ENCODE measurements around the gene EXOC6B. TPM values are rescaled to one million over a fixed set of nuclear protein-coding genes. Genes with fewer than 3 reads are reported as not detected.

EXOC6B gene
- total and polyA plus RNA-seq, 2 of the 8 experiments (the other 6 are each of a cell fraction or from before 2014, with no cell fraction given) = 13.5 to 33.0 TPM

DNA sequence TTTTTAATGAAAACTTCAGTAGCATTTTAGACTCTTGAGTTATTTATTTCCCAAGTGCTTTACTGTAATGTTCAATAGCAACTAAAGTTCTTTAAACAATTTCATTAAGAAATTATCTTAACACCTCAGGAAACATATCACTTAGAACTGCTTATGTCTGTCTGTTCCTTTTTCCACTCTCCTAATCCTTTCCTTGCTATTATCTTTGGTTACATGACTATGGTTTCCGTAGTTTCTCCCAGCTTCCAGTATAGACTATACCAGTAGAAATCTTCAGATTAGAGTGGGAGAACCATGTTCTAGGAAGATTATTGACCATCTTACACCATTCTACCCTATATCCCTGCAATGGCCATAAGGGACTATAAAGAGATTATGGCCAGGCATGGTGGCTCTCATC lies 280.0 kb downstream of the EXOC6B start:
- FAIRE-seq (no peak), DNase-seq (ENCODE audit: low read depth in 1 of 2, low spot score in 2 of 2) (no peak)
- Histone ChIP-seq H3K9ac (replicated peaks in 1 of 4; ENCODE audit: extremely low read depth in 1 of 4, low read depth in 3 of 4, low read length in 3 of 4) (no peak overlapping the region), H2BK5ac (ENCODE audit: low read depth, low read length) (no peak overlapping the region), H3K79me2 (ENCODE audit: control insufficient read depth in 1 of 2, insufficient read depth in 2 of 2, low read length in 2 of 2) (no peaks in the 10 kb centered on the region), H3K4ac (replicated peaks; ENCODE audit: insufficient read length, low read depth, low read length) (no peak overlapping the region), H3K4me3 (ENCODE audit: extremely low read depth in 1 of 4, insufficient read depth in 2 of 4, low read depth in 3 of 4, low read length in 4 of 4) (no peak overlapping the region), H3K18ac (ENCODE audit: extremely low read depth, low read length) (no peak overlapping the region), H4K8ac (ENCODE audit: extremely low read depth, insufficient read depth, low read length) (no peak overlapping the region), H2BK120ac (replicated peaks; ENCODE audit: low read depth, low read length) (no peak overlapping the region), H3K4me2 (ENCODE audit: insufficient read depth in 1 of 2, low read depth in 2 of 2, low read length in 2 of 2) (no peak overlapping the region), H3K14ac (ENCODE audit: insufficient read length) (no peak overlapping the region), H3K9me3 (ENCODE audit: insufficient read depth in 2 of 2, low read depth in 1 of 2, low read length in 1 of 2) (no peaks in the 10 kb centered on the region), H2BK12ac (ENCODE audit: low read depth, low read length) (no peak overlapping the region), H2BK15ac (ENCODE audit: low read length) (no peak overlapping the region), H3K4me1 (replicated peaks in 1 of 4; ENCODE audit: control insufficient read depth in 3 of 4, insufficient read depth in 4 of 4, low read length in 3 of 4) (no peaks in the 10 kb centered on the region), H3K36me3 (ENCODE audit: control insufficient read depth in 2 of 4, insufficient read depth in 4 of 4, low read length in 3 of 4) (no peaks in the 10 kb centered on the region), H3K23me2 (ENCODE audit: low read depth, low read length) (no peaks in the 10 kb centered on the region), H3K79me1 (ENCODE audit: low read depth, low read length) (no peaks in the 10 kb centered on the region), H3K27me3 (replicated peaks in 1 of 4; ENCODE audit: control insufficient read depth in 3 of 4, extremely low read depth in 1 of 4, insufficient read depth in 3 of 4, low read length in 3 of 4) (no peaks in the 10 kb centered on the region), H2BK20ac (ENCODE audit: low read length) (no peak overlapping the region), H3K56ac (replicated peaks; ENCODE audit: insufficient read length, low read depth, low read length) (no peak overlapping the region), H4K5ac (ENCODE audit: insufficient read length, low read depth, low read length) (no peak overlapping the region), H4K20me1 (replicated peaks in 1 of 2; ENCODE audit: control insufficient read depth in 1 of 2, insufficient read depth in 2 of 2, low read length in 2 of 2) (no peaks in the 10 kb centered on the region), H2AFZ (ENCODE audit: low read length) (no peak overlapping the region), H2AK5ac (ENCODE audit: low read depth, low read length) (no peak overlapping the region), H4K91ac (replicated peaks; ENCODE audit: insufficient read length, low read length) (no peak overlapping the region), H3K23ac (ENCODE audit: insufficient read length) (no peak overlapping the region), H3K27ac (ENCODE audit: low read depth, low read length) (no peak overlapping the region)
- POLR2A ChIA-PET (ENCODE audit: partially characterized antibody) = no interaction called here
- WGBS, 2 experiments (ENCODE audit: extremely low coverage in 1 of 2, insufficient coverage in 1 of 2, insufficient read length in 1 of 2, insufficient replicate concordance in 2 of 2, low coverage in 1 of 2, low lambda C conversion rate in 2 of 2, missing lambda C conversion rate in 1 of 2) = 100% methylated on average over 1 of the region's 1 CpG; no CpG with 5 or more reads in 1 of the 2 experiments
- CTCF ChIA-PET (ENCODE audit: partially characterized antibody) = no interaction called here
- no peak for TF ChIP-seq SP1 (IDR thresholded peaks at IDR 0.05; ENCODE audit: low read depth, low read length)
- no peak for TF ChIP-seq BCL11A (IDR thresholded peaks at IDR 0.05; ENCODE audit: low read depth in 2 of 2, low read length in 2 of 2)
- TF ChIP-seq, protein P1, sequence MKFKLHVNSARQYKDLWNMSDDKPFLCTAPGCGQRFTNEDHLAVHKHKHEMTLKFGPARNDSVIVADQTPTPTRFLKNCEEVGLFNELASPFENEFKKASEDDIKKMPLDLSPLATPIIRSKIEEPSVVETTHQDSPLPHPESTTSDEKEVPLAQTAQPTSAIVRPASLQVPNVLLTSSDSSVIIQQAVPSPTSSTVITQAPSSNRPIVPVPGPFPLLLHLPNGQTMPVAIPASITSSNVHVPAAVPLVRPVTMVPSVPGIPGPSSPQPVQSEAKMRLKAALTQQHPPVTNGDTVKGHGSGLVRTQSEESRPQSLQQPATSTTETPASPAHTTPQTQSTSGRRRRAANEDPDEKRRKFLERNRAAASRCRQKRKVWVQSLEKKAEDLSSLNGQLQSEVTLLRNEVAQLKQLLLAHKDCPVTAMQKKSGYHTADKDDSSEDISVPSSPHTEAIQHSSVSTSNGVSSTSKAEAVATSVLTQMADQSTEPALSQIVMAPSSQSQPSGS (IDR thresholded peaks at IDR 0.05; ENCODE audit: low read length) = no peak
- TF ChIP-seq CTCF (IDR thresholded peaks at IDR 0.05; ENCODE audit: control extremely low read depth in 1 of 3, insufficient read depth in 1 of 3, low read depth in 1 of 3, low read length in 3 of 3) = no peak
- no peak for TF ChIP-seq EGR1 (IDR thresholded peaks at IDR 0.05; ENCODE audit: borderline replicate concordance, low read depth, low read length)
- TF ChIP-seq MAX (IDR thresholded peaks at IDR 0.05) = no peak
